Measurements from ENCODE around the gene ACP4.

GRCh38 chr19:50814883-50815282 is 24.7 kb downstream of the ACP4 start:
- TF ChIP-seq, protein P1, sequence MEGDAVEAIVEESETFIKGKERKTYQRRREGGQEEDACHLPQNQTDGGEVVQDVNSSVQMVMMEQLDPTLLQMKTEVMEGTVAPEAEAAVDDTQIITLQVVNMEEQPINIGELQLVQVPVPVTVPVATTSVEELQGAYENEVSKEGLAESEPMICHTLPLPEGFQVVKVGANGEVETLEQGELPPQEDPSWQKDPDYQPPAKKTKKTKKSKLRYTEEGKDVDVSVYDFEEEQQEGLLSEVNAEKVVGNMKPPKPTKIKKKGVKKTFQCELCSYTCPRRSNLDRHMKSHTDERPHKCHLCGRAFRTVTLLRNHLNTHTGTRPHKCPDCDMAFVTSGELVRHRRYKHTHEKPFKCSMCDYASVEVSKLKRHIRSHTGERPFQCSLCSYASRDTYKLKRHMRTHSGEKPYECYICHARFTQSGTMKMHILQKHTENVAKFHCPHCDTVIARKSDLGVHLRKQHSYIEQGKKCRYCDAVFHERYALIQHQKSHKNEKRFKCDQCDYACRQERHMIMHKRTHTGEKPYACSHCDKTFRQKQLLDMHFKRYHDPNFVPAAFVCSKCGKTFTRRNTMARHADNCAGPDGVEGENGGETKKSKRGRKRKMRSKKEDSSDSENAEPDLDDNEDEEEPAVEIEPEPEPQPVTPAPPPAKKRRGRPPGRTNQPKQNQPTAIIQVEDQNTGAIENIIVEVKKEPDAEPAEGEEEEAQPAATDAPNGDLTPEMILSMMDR (IDR thresholded peaks at IDR 0.05), result no peak
- no peak for TF ChIP-seq EZH2 (IDR thresholded peaks at IDR 0.05; ENCODE audit: borderline replicate concordance, insufficient read depth, low read depth, low read length, poor library complexity, severe bottlenecking)
